Measurements from ENCODE around the gene ZDHHC21.

DNA sequence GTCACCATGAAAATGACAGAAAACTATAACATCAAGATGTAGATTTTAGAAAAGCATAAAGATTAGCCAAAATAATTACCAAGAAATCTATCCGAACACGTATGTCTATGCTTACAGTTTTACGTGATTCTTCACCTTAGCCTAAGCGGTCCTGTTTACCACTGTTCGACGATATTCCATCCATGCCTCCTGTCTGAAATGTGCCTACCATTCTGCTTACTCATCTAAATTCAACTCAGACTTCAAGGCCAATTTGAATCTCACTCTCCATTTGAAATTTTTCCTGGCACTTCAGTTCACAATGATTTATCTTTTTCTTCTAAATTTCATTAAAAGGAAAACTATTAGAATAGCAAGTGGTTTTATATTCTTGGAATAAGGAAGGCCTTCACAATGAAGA, 15.4 kb downstream of the ZDHHC21 start:
- TF ChIP-seq, protein P1, sequence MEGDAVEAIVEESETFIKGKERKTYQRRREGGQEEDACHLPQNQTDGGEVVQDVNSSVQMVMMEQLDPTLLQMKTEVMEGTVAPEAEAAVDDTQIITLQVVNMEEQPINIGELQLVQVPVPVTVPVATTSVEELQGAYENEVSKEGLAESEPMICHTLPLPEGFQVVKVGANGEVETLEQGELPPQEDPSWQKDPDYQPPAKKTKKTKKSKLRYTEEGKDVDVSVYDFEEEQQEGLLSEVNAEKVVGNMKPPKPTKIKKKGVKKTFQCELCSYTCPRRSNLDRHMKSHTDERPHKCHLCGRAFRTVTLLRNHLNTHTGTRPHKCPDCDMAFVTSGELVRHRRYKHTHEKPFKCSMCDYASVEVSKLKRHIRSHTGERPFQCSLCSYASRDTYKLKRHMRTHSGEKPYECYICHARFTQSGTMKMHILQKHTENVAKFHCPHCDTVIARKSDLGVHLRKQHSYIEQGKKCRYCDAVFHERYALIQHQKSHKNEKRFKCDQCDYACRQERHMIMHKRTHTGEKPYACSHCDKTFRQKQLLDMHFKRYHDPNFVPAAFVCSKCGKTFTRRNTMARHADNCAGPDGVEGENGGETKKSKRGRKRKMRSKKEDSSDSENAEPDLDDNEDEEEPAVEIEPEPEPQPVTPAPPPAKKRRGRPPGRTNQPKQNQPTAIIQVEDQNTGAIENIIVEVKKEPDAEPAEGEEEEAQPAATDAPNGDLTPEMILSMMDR (IDR thresholded peaks at IDR 0.05), result no peak
- TF ChIP-seq POLR2A (IDR thresholded peaks at IDR 0.05), result no peak

All from thyroid gland (tissue), 4 donors.